MM.1S (cell line): ENCODE measurements around the gene RAB12.
"Not testable (repeated sequence)": the region's sequence is repeated elsewhere in the genome, so short reads cannot be mapped to it uniquely, and the experiment has no call there.

Source experiments
- EZH2 ChIP-seq: fragments of 300-600 bp; sonication (generic); optimal IDR thresholded peaks from 2 replicates; pipeline ENCODE3; 2017; ENCODE audit warnings: low read depth, mild to moderate bottlenecking, antibody characterized with exemption, low read length, mixed read lengths
- TF ChIP-seq, protein P1 (sequence below): fragments of 300-600 bp; sonication (generic); IDR thresholded peaks from 2 replicates; pipeline ENCODE4 v1.5.1; 2016; ENCODE audit warnings: antibody characterized with exemption, low read length, mixed read lengths

- TF ChIP-seq, protein P1, sequence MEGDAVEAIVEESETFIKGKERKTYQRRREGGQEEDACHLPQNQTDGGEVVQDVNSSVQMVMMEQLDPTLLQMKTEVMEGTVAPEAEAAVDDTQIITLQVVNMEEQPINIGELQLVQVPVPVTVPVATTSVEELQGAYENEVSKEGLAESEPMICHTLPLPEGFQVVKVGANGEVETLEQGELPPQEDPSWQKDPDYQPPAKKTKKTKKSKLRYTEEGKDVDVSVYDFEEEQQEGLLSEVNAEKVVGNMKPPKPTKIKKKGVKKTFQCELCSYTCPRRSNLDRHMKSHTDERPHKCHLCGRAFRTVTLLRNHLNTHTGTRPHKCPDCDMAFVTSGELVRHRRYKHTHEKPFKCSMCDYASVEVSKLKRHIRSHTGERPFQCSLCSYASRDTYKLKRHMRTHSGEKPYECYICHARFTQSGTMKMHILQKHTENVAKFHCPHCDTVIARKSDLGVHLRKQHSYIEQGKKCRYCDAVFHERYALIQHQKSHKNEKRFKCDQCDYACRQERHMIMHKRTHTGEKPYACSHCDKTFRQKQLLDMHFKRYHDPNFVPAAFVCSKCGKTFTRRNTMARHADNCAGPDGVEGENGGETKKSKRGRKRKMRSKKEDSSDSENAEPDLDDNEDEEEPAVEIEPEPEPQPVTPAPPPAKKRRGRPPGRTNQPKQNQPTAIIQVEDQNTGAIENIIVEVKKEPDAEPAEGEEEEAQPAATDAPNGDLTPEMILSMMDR: not testable (repeated sequence)
- not testable (repeated sequence) for TF ChIP-seq EZH2
These were observed 13.4 kb downstream of the RAB12 start for GRCh38 chr18:8622625-8623024.
